HG03097 (cell line): ENCODE measurements around the gene SOAT1.
A peak's percentile ranks its signal among the peaks of the same experiment; 100 is the strongest.
"Not testable (repeated sequence)": the region's sequence is repeated elsewhere in the genome, so short reads cannot be mapped to it uniquely, and the experiment has no call there.

ENCODE experiments used
- ATAC-seq: cut with Tn5 transposase; IDR thresholded peaks from one replicate; pipeline ENCODE4 v1.9.1; 2021; ENCODE audit not compliant: unreplicated experiment, low FRiP score

Gene SOAT1

GRCh38 chr1:179293340-179294327 is at the start of gene SOAT1:
SOAT1 (plus strand) TSS chr1:179293797; CDS start chr1:179302685, 8,888 bp downstream.
- peak; percentile 94 for ATAC-seq

DNA sequence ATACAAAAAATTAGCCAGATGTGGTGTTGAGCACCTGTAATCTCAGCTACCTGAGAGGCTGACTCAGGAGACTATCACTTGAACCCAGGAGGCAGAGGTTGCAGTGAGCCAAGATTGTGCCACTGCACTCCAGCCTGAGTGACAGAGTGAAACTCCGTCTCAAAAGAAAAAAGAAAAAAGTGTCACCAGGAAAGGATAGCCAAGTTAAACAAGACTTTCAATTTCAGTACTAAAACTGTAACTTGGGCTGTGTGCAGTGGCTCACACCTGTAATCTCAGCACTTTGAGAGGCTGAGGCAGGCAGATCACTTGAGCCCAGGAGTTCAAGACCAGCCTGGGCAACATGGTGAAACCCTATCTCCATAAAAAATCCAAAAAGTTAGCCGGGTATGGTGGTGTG is 48.2 kb upstream of the SOAT1 start:
- not testable (repeated sequence) for ATAC-seq

GRCh38 chr1:179247923-179248322 is 45.7 kb upstream of the SOAT1 start:
- ATAC-seq: no peak

GRCh38 chr1:179251675-179252074 is 41.9 kb upstream of the SOAT1 start:
- ATAC-seq: no peak

DNA sequence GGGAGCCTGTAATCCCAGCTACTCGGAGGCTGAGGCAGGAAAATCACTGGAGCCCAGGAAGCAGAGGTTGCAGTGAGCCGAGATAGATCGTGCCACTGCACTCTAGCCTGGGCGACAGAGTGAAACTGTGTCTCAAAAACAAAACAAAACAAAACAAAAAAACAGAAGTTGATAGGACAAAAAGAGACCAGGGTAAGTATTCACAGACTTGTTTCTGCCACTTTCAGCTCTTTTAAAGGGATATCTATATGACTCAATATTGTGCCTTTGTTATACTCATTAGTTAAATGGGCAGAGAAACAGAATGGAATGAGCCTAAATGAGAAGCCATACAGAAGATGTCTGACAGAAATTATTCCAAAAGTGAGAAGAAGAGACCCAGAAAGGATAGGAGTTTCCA is 41.0 kb upstream of the SOAT1 start:
- no peak for ATAC-seq

- ATAC-seq: no peak
Observed at GRCh38 chr1:179253286-179253972, 40.2 kb upstream of the SOAT1 start.

GRCh38 chr1:179262183-179262582 is 31.4 kb upstream of the SOAT1 start:
- no peak for ATAC-seq

- no peak for ATAC-seq
Observed at GRCh38 chr1:179263121-179263520, 30.5 kb upstream of the SOAT1 start.

GRCh38 chr1:179264507-179264906 is 29.1 kb upstream of the SOAT1 start:
- ATAC-seq: no peak

- no peak for ATAC-seq
Observed at GRCh38 chr1:179269071-179269470, 24.5 kb upstream of the SOAT1 start.

DNA sequence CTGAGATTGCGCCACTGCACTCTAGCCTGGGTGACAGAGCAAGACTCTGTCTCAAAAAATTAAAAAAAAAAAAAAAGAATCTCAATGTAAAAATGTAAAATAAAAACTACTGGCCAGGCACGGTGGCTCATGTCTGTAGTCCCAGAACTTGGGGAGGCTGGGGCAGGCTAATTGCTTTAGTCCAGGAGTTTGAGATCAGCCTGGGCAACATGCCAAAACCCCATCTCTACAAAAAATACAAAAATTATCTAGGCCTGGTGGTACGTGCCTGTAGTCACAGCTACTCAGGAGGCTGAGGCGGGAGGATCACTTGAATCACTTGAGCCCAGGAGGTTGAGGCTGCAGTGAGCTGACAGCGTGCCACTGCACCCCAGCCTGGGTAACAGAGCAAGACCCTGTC is 19.2 kb upstream of the SOAT1 start:
- not testable (repeated sequence) for ATAC-seq

DNA sequence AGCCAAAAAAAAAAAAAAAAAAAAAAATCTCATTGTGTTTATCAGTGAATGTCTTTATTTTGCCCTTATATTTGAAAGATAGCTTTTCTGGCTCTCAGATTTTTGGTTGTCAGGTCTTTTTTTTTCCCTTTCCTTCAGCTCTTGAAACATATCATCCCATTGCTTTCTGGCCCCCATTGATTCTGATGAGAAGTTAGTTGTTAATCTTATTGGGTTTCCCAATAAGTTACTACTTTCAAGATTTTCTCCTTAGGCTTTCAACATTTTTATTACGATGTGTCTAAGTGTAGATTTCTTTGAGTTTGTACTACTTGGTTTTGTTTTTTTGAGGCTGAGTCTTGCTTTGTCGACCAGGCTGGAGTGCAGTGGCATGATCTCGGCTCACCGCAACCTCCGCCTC is 14.7 kb upstream of the SOAT1 start:
- no peak for ATAC-seq

- ATAC-seq: no peak
Observed at GRCh38 chr1:179283992-179284391, 9.6 kb upstream of the SOAT1 start.

GRCh38 chr1:179287946-179288345 is 5.7 kb upstream of the SOAT1 start:
- ATAC-seq: no peak

DNA sequence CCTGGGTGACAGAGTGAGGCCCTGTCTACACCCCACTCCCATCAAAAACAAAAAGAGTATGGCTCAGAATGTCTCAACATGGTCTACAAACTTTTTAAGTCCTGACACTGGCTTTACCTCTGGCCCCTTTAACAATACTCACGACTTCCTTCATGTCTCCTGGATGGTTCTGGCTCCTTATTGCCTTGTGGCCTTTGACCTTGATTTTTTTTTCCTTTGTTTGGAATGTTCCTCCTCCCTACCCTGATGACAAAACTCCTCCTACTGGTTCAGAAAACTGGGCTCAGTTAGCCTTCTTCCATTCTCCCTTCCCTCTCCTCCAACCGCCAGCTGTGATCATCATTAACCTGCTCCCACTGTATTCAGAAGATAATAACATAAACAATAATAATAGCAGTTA is 4.6 kb upstream of the SOAT1 start:
- no peak for ATAC-seq

GRCh38 chr1:179295164-179295755 is 1.7 kb downstream of the SOAT1 start:
- ATAC-seq: no peak

DNA sequence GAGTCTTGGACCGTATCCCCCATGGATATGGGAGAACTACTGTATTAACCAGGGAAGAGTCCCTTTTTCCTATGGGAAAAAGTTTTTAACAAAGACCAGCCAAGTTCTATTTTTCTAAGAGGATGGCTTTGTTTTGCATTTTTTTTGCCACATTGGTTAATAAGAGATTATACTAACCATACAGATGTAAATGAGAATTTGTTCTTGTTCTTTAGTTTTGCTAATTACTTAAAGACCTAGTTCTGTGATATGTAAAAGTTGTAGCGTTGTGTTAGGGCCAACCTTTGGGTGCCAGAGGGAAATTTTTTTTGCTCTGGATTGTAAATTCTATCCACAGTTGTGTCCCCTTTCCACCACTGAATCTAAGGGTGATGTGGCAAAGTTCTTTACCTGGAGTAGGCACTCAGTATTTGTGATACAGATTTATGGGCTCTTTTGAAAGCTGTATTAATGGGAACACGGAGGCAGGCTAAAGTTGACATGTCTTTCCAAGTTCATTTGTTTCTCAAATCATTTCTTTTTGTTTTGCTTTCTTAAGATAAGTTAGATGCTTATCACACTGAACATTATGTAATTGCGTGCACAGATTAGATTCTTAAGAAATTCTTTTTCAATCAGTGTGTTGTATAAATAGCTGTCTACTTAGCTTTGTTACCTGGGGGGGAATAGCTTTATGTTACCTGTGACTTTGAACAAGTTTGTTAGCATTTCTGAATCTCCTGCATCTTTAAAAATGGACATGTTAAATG is 2.9 kb downstream of the SOAT1 start:
- no peak for ATAC-seq

GRCh38 chr1:179297105-179297378 is 3.4 kb downstream of the SOAT1 start:
- ATAC-seq: no peak

DNA sequence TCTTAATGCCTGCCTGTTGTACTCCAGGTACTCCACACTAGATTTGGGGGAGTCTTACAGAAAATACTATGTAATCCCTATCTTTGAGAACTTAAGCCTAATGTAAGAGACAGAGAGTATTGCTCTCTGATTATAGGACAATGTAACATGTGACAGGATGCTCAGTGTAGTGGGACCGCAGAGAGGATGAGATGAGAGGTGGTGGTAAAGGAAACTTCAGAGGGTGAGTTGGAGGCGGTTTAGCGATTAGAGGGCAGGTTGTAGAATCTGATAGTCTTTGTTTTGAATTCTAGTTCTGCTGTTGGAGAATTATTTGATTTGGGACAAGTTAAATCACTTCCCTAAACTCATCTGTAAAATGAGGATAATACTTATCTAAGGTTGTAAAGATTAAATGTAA is 5.4 kb downstream of the SOAT1 start:
- peak; percentile 79 for ATAC-seq

DNA sequence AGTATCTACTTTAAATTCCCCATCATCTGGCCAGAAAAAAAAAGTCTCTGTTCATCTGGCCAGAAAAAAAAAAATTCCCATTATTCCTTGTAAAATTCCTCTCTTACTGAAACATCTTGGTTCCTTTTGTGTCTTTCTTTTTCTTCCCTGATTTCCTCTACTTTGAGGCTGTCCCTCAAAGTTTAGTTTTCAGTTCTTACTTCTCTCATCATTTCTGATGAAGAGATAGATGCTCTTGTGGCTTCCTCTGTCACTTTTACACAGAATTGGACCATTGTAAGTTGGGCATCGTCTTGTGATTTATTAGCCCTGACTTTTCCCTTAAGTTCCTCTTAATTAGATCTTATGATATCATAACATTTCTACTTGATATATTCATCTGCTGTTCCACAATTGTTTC is 6.5 kb downstream of the SOAT1 start:
- ATAC-seq: no peak

DNA sequence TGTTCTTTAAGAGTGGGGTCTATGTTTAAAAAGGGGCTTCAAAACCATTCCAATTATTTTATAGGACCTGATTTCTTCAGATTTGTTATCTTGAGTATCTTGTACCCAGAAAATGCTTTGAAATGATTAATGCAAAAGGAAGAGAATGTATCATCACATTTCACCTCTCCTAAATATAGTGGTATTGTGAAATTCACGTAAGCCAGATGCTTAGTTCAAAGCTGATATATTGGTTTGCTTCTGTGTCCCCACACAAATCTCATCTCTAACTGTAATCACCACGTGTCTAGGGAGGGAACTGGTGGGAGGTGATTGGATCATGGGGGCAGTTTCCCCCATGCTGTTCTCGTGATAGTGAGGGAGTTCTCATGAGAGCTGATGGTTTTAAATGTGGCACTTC is 8.5 kb downstream of the SOAT1 start:
- no peak for ATAC-seq
